HEK293 (cell line): ENCODE data around the gene AKNA.
"Not testable (repeated sequence)": the region's sequence is repeated elsewhere in the genome, so short reads cannot be mapped to it uniquely, and the experiment has no call there.

Experiments
- CTCF ChIP-seq: fragments of 450-650 bp; formaldehyde crosslinking; IDR thresholded peaks from 2 replicates; pipeline ENCODE4 v1.5.1; 2016; ENCODE audit warnings: missing biosample characterization, missing genetic modification characterization
- MEIS1 ChIP-seq: sonication (generic); formaldehyde crosslinking; IDR thresholded peaks from 2 replicates; pipeline ENCODE4 v1.8.1; 2022; ENCODE audit warnings: missing genetic modification reagents, mild to moderate bottlenecking, borderline replicate concordance
- MZF1 ChIP-seq: fragments of 450-650 bp; formaldehyde crosslinking; IDR thresholded peaks from 2 replicates; pipeline ENCODE4 v1.5.1; 2017; ENCODE audit warnings: missing biosample characterization, missing genetic modification characterization, borderline replicate concordance
- PRDM10 ChIP-seq: fragments of 450-650 bp; formaldehyde crosslinking; IDR thresholded peaks from 2 replicates; pipeline ENCODE4 v1.5.1; 2016; ENCODE audit warnings: missing biosample characterization, missing genetic modification characterization
- ZBTB7A ChIP-seq: fragments of 450-650 bp; formaldehyde crosslinking; IDR thresholded peaks from 2 replicates; pipeline ENCODE4 v1.5.1; 2016; ENCODE audit warnings: low read depth, missing biosample characterization, missing genetic modification characterization
- ZNF114 ChIP-seq: fragments of 450-650 bp; formaldehyde crosslinking; IDR thresholded peaks from 2 replicates; pipeline ENCODE4 v1.5.0; 2017; ENCODE audit warnings: missing biosample characterization, missing genetic modification characterization
- ZNF121 ChIP-seq: fragments of 450-650 bp; formaldehyde crosslinking; IDR thresholded peaks from 2 replicates; pipeline ENCODE4 v1.5.1; 2016; ENCODE audit warnings: missing biosample characterization, missing genetic modification characterization
- ZNF501 ChIP-seq: fragments of 450-650 bp; formaldehyde crosslinking; IDR thresholded peaks from 2 replicates; pipeline ENCODE4 v1.5.1; 2016; ENCODE audit warnings: missing biosample characterization, missing genetic modification characterization
- ZSCAN5A ChIP-seq: fragments of 450-650 bp; formaldehyde crosslinking; IDR thresholded peaks from 2 replicates; pipeline ENCODE4 v1.5.1; 2016; ENCODE audit warnings: missing biosample characterization, missing genetic modification characterization

- not testable (repeated sequence) for TF ChIP-seq PRDM10; MZF1 (tag by site-specific recombination); MEIS1 (CRISPR knock-in tag); ZNF121 (tag by site-specific recombination); ZBTB7A (tag by site-specific recombination); CTCF (tag by site-specific recombination); ZNF501; ZSCAN5A (tag by site-specific recombination); ZNF114 (tag by site-specific recombination)
Observed at GRCh38 chr9:114325684-114326254, 62.0 kb downstream of the AKNA start.
